HepG2 (cell line): ENCODE results near the gene TBC1D22A.

Source experiments
- CBFB ChIP-seq: sonication (generic); formaldehyde crosslinking; IDR thresholded peaks from 2 replicates; pipeline ENCODE4 v1.4.0; 2020; ENCODE audit warnings: missing genetic modification reagents
- GATAD2A ChIP-seq: IDR thresholded peaks from 2 replicates; pipeline ENCODE4 v1.6.1; 2016
- HOXA7 ChIP-seq: sonication (generic); formaldehyde crosslinking; IDR thresholded peaks from 2 replicates; pipeline ENCODE4 v1.8.1; 2022; ENCODE audit warnings: mild to moderate bottlenecking, missing genetic modification reagents, moderate library complexity
- HOXA9 ChIP-seq: sonication (generic); formaldehyde crosslinking; IDR thresholded peaks from 2 replicates; pipeline ENCODE4 v1.8.1; 2022; ENCODE audit warnings: missing genetic modification reagents, mild to moderate bottlenecking, moderate library complexity, borderline replicate concordance
- SOX5 ChIP-seq: IDR thresholded peaks from 2 replicates; pipeline ENCODE4 v1.6.1; 2016; ENCODE audit warnings: borderline replicate concordance
- TERF1 ChIP-seq: sonication (generic); formaldehyde crosslinking; IDR thresholded peaks from 2 replicates; pipeline ENCODE4 v1.8.0; 2022; ENCODE audit warnings: mild to moderate bottlenecking, missing genetic modification reagents, moderate library complexity

GRCh38 chr22:47205554-47205953, 443.1 kb downstream of the TBC1D22A start:
- no peak for TF ChIP-seq HOXA7 (CRISPR knock-in tag)
- TF ChIP-seq HOXA9 (CRISPR knock-in tag), result no peak
- no peak for TF ChIP-seq CBFB (CRISPR knock-in tag)
- TF ChIP-seq GATAD2A (CRISPR knock-in tag), result no peak
- no peak for TF ChIP-seq SOX5 (CRISPR knock-in tag)
- TF ChIP-seq TERF1 (CRISPR knock-in tag), result no peak
